H9 (cell line): ENCODE measurements around the gene NCAPG. TPM values are rescaled to one million over a fixed set of nuclear protein-coding genes. Genes with fewer than 3 reads are reported as not detected.

Source experiments
- DNase-seq: peaks from one replicate; pipeline ENCODE4 v3.0.0-alpha.2; 2017
- H2AFZ ChIP-seq: one replicate; pipeline ENCODE4 v1.6.1; 2013; ENCODE audit warnings: mild to moderate bottlenecking, low read length, control low read depth, moderate library complexity
- H2AK5ac ChIP-seq: 2 replicates; pipeline ENCODE4 v1.6.1; 2013; ENCODE audit warnings: low read length, control low read depth, mixed read lengths; ENCODE audit not compliant: insufficient read length
- H2BK120ac ChIP-seq: one replicate; pipeline ENCODE4 v1.6.1; 2013; ENCODE audit warnings: low read depth, mild to moderate bottlenecking, low read length, control low read depth, inconsistent platforms; ENCODE audit not compliant: poor library complexity, severe bottlenecking
- H2BK12ac ChIP-seq: 2 replicates; pipeline ENCODE4 v1.6.1; 2013; ENCODE audit warnings: low read length, control low read depth, mixed read lengths, low read depth; ENCODE audit not compliant: insufficient read length
- H2BK15ac ChIP-seq: 2 replicates; pipeline ENCODE4 v1.6.1; 2013; ENCODE audit warnings: low read depth, low read length, control low read depth
- H2BK20ac ChIP-seq: one replicate; pipeline ENCODE4 v1.6.1; 2013; ENCODE audit warnings: low read depth, mild to moderate bottlenecking, low read length, control low read depth, inconsistent platforms; ENCODE audit not compliant: poor library complexity, severe bottlenecking
- H2BK5ac ChIP-seq: 2 replicates; pipeline ENCODE4 v1.6.1; 2013; ENCODE audit warnings: low read length, control low read depth, mixed read lengths; ENCODE audit not compliant: insufficient read length
- H3K14ac ChIP-seq: 2 replicates; pipeline ENCODE4 v1.6.1; 2013; ENCODE audit warnings: low read length, control low read depth; ENCODE audit not compliant: insufficient read depth
- H3K18ac ChIP-seq: 2 replicates; pipeline ENCODE4 v1.6.1; 2013; ENCODE audit warnings: low read depth, mild to moderate bottlenecking, mixed read lengths, low read length, control low read depth; ENCODE audit not compliant: insufficient read length
- H3K23ac ChIP-seq: 2 replicates; pipeline ENCODE4 v1.6.1; 2013; ENCODE audit warnings: low read length, control low read depth, mixed read lengths, low read depth; ENCODE audit not compliant: insufficient read length
- H3K23me2 ChIP-seq: 2 replicates; pipeline ENCODE4 v1.6.1; 2013; ENCODE audit warnings: low read depth, mild to moderate bottlenecking, mixed read lengths, low read length, control low read depth; ENCODE audit not compliant: insufficient read length, poor library complexity, severe bottlenecking
- H3K27ac ChIP-seq: 2 replicates; pipeline ENCODE4 v1.5.1; 2013; ENCODE audit warnings: low read length, control low read depth, mixed read lengths, low read depth; ENCODE audit not compliant: insufficient read length
- H3K27me3 ChIP-seq: 2 replicates; pipeline ENCODE4 v1.6.1; 2013; ENCODE audit warnings: low read length, control low read depth, inconsistent platforms; ENCODE audit not compliant: insufficient read depth
- H3K4ac ChIP-seq: 2 replicates; pipeline ENCODE4 v1.6.1; 2013; ENCODE audit warnings: low read depth, mild to moderate bottlenecking, control low read depth, inconsistent platforms, low read length, moderate library complexity
- H3K4me1 ChIP-seq: 2 replicates; pipeline ENCODE4 v1.6.1; 2013; ENCODE audit warnings: low read length, control low read depth, inconsistent platforms; ENCODE audit not compliant: insufficient read depth
- H3K4me2 ChIP-seq: 2 replicates; pipeline ENCODE4 v1.6.1; 2013; ENCODE audit warnings: low read length, control low read depth, mixed read lengths; ENCODE audit not compliant: insufficient read length, insufficient read depth
- H3K56ac ChIP-seq: 2 replicates; pipeline ENCODE4 v1.6.1; 2013; ENCODE audit warnings: low read depth, mild to moderate bottlenecking, mixed read lengths, low read length, control low read depth; ENCODE audit not compliant: insufficient read length
- H3K79me1 ChIP-seq: 2 replicates; pipeline ENCODE4 v1.6.1; 2013; ENCODE audit warnings: low read depth, mild to moderate bottlenecking, moderate library complexity, low read length, control low read depth, inconsistent platforms; ENCODE audit not compliant: insufficient read depth, poor library complexity, severe bottlenecking
- H3K79me2 ChIP-seq: 2 replicates; pipeline ENCODE4 v1.6.1; 2013; ENCODE audit warnings: low read length, control low read depth, inconsistent platforms; ENCODE audit not compliant: insufficient read depth
- H3K9ac ChIP-seq: 2 replicates; pipeline ENCODE4 v1.6.1; 2013; ENCODE audit warnings: low read length, control low read depth, mixed read lengths; ENCODE audit not compliant: insufficient read length; ENCODE audit errors: extremely low read depth
- H3K9me3 ChIP-seq: one replicate; pipeline ENCODE4 v1.6.1; 2013; ENCODE audit warnings: low read depth, low read length, inconsistent platforms; ENCODE audit not compliant: control insufficient read depth
- H3T11ph ChIP-seq: one replicate; pipeline ENCODE4 v1.6.1; 2013; ENCODE audit warnings: mild to moderate bottlenecking, low read length, control low read depth, inconsistent platforms
- H4K20me1 ChIP-seq: one replicate; pipeline ENCODE4 v1.6.1; 2013; ENCODE audit not compliant: control insufficient read depth, insufficient read length, insufficient read depth
- H4K5ac ChIP-seq: 2 replicates; pipeline ENCODE4 v1.6.1; 2013; ENCODE audit warnings: low read depth, mild to moderate bottlenecking, mixed read lengths, low read length, control low read depth; ENCODE audit not compliant: insufficient read length
- H4K8ac ChIP-seq: replicated peaks from 2 replicates; pipeline ENCODE4 v1.6.1; 2013; ENCODE audit warnings: low read length, control low read depth, mixed read lengths, low read depth; ENCODE audit not compliant: insufficient read length
- H4K91ac ChIP-seq: 2 replicates; pipeline ENCODE4 v1.6.1; 2013; ENCODE audit warnings: low read depth, mild to moderate bottlenecking, moderate library complexity, mixed read lengths, low read length, control low read depth; ENCODE audit not compliant: insufficient read length
- H3K27ac Mint-ChIP-seq, 3 experiments: 2 replicates in 2 of 3; 3 replicates in 1 of 3; pipeline ENCODE4 v1.8.0; 2020 to 2021; ENCODE audit warnings: mixed read lengths in 3 of 3, mild to moderate bottlenecking in 1 of 3, moderate library complexity in 1 of 3
- H3K27me3 Mint-ChIP-seq: 2 replicates; pipeline ENCODE4 v1.8.0; 2021; ENCODE audit warnings: low read depth, mild to moderate bottlenecking, moderate library complexity, mixed read lengths
- H3K36me3 Mint-ChIP-seq, 3 experiments: 2 replicates in 2 of 3; 3 replicates in 1 of 3; pipeline ENCODE4 v1.8.0; 2020 to 2021; ENCODE audit warnings: low read depth in 3 of 3, mixed read lengths in 3 of 3; ENCODE audit not compliant: insufficient read depth in 1 of 3
- H3K4me1 Mint-ChIP-seq, 2 experiments: 2 replicates each; pipeline ENCODE4 v1.8.0; 2020; ENCODE audit warnings: mixed read lengths in 2 of 2
- H3K4me3 Mint-ChIP-seq, 2 experiments: 2 replicates in 1 of 2; 3 replicates in 1 of 2; pipeline ENCODE4 v1.8.0; 2020 to 2021; ENCODE audit warnings: mild to moderate bottlenecking in 2 of 2, mixed read lengths in 2 of 2, moderate library complexity in 1 of 2
- H3K9me3 Mint-ChIP-seq, 2 experiments: 2 replicates in 1 of 2; 3 replicates in 1 of 2; pipeline ENCODE4 v1.8.0; 2020; ENCODE audit warnings: mild to moderate bottlenecking in 2 of 2, mixed read lengths in 2 of 2, moderate library complexity in 1 of 2
- CTCF ChIP-seq: fragments of 200-600 bp; sonication (generic); conservative IDR thresholded peaks from 3 replicates; pipeline ENCODE4 v1.8.0; 2021; ENCODE audit warnings: antibody characterized with exemption, mild to moderate bottlenecking
- WGBS: extraction: QIAGEN DNeasy Blood & Tissue Kit; methylation state at CpG from one replicate; pipeline ENCODE4 v1.1.7; 2013; ENCODE audit warnings: missing lambda C conversion rate, low lambda C conversion rate, mixed read lengths; ENCODE audit not compliant: insufficient read length; ENCODE audit errors: extremely low coverage; 5-methylcytosine and 5-hydroxymethylcytosine counted together
- total RNA-seq: library from RNA; stranded (reverse); gene quantifications from 2 replicates; pipeline ENCODE4 v1.2.1, GENCODE V29; 2021

The NCAPG gene
- total RNA-seq, 1 experiment from 2014 or later: 48.8 TPM

- peaks cover 18 to 22% of the 10 kb centered on the region in 2 experiments for H3K9me3 Mint-ChIP-seq
- H2BK20ac ChIP-seq: no peak overlapping the region
- H3K27me3 Mint-ChIP-seq: no peaks in the 10 kb centered on the region
- H3T11ph ChIP-seq: no peak overlapping the region
- H2BK120ac ChIP-seq: no peak overlapping the region
- no peaks in the 10 kb centered on the region for H3K27me3 ChIP-seq
- H2BK12ac ChIP-seq: no peak overlapping the region
- no CpG with 5 or more reads among the region's 1 CpG for WGBS
- H3K4me1 ChIP-seq: no peaks in the 10 kb centered on the region; the same call in 1 of the 2 replicates
- H3K4me2 ChIP-seq: no peak overlapping the region
- H3K27ac ChIP-seq: no peak overlapping the region
- H3K4ac ChIP-seq: no peak overlapping the region
- H2BK15ac ChIP-seq: no peak overlapping the region
- no peak overlapping the region for H3K9ac ChIP-seq
- no peaks in the 10 kb centered on the region for H3K79me2 ChIP-seq
- H4K91ac ChIP-seq: no peak overlapping the region
- no peak for TF ChIP-seq CTCF
- no peaks in the 10 kb centered on the region for H3K9me3 ChIP-seq
- H3K23ac ChIP-seq: no peak overlapping the region
- no peak for DNase-seq
- peaks cover 21 to 29% (median 25%) of the 10 kb centered on the region in 3 experiments for H3K36me3 Mint-ChIP-seq
- no peaks in the 10 kb centered on the region for H4K20me1 ChIP-seq
- no peak overlapping the region for H3K4me3 Mint-ChIP-seq
- H4K5ac ChIP-seq: no peak overlapping the region
- no peak overlapping the region for H3K27ac Mint-ChIP-seq
- H3K14ac ChIP-seq: no peak overlapping the region
- no peaks in the 10 kb centered on the region for H3K79me1 ChIP-seq
- H3K4me1 Mint-ChIP-seq: peaks cover 0 to 5% of the 10 kb centered on the region in 2 experiments; a peak in 2 of 4 replicates
- H2AK5ac ChIP-seq: no peak overlapping the region
- no peak overlapping the region for H2AFZ ChIP-seq
- no peak overlapping the region for H2BK5ac ChIP-seq
- no peaks in the 10 kb centered on the region for H3K23me2 ChIP-seq
- H3K18ac ChIP-seq: no peak overlapping the region
- H4K8ac ChIP-seq: no peak overlapping the region
- no peak overlapping the region for H3K56ac ChIP-seq
These were observed 55.1 kb downstream of the NCAPG start for GRCh38 chr4:17865866-17866363.
